ENCODE measurements around the gene DCX. TPM values are rescaled to one million over a fixed set of nuclear protein-coding genes. Genes with fewer than 3 reads are reported as not detected.

DCX gene
- total and polyA plus RNA-seq, 2 experiments from 2014 or later, result 0.66 to 3.0 TPM

GRCh38 chrX:111336141-111336540, 75.9 kb downstream of the DCX start:
- H3K36me3 ChIP-seq (ENCODE audit: insufficient read depth), result no peaks in the 10 kb centered on the region
- no peaks in the 10 kb centered on the region for H3K4me1 ChIP-seq (ENCODE audit: insufficient read depth)
- ATAC-seq (no peak), DNase-seq (ENCODE audit: low spot score) (no peak)
- no peaks in the 10 kb centered on the region for H3K79me2 ChIP-seq (replicated peaks; ENCODE audit: insufficient read depth)
- H3K27ac ChIP-seq (ENCODE audit: low read depth), result no peak overlapping the region
- Mint-ChIP-seq H3K4me3 (no peak overlapping the region), H3K27me3 (ENCODE audit: insufficient read depth, low read depth, poor library complexity) (no peaks in the 10 kb centered on the region), H3K9me3 (no peaks in the 10 kb centered on the region), H3K36me3 (ENCODE audit: low read depth) (no peaks in the 10 kb centered on the region), H3K27ac (no peak overlapping the region), H3K4me1 (no peaks in the 10 kb centered on the region)
- no peaks in the 10 kb centered on the region for H3K27me3 ChIP-seq (ENCODE audit: insufficient read depth)
- no peaks in the 10 kb centered on the region for H4K20me1 ChIP-seq (replicated peaks; ENCODE audit: insufficient read depth)
- TF ChIP-seq, protein P1, sequence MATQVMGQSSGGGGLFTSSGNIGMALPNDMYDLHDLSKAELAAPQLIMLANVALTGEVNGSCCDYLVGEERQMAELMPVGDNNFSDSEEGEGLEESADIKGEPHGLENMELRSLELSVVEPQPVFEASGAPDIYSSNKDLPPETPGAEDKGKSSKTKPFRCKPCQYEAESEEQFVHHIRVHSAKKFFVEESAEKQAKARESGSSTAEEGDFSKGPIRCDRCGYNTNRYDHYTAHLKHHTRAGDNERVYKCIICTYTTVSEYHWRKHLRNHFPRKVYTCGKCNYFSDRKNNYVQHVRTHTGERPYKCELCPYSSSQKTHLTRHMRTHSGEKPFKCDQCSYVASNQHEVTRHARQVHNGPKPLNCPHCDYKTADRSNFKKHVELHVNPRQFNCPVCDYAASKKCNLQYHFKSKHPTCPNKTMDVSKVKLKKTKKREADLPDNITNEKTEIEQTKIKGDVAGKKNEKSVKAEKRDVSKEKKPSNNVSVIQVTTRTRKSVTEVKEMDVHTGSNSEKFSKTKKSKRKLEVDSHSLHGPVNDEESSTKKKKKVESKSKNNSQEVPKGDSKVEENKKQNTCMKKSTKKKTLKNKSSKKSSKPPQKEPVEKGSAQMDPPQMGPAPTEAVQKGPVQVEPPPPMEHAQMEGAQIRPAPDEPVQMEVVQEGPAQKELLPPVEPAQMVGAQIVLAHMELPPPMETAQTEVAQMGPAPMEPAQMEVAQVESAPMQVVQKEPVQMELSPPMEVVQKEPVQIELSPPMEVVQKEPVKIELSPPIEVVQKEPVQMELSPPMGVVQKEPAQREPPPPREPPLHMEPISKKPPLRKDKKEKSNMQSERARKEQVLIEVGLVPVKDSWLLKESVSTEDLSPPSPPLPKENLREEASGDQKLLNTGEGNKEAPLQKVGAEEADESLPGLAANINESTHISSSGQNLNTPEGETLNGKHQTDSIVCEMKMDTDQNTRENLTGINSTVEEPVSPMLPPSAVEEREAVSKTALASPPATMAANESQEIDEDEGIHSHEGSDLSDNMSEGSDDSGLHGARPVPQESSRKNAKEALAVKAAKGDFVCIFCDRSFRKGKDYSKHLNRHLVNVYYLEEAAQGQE (IDR thresholded peaks at IDR 0.05; ENCODE audit: unreplicated experiment), result no peak
- TF ChIP-seq ZNF114 (CRISPR knock-in tag; IDR thresholded peaks at IDR 0.05), result no peak
- TF ChIP-seq EZH2phosphoT487 (IDR thresholded peaks at IDR 0.05; ENCODE audit: unreplicated experiment), result no peak
- no peak for TF ChIP-seq JUNB (IDR thresholded peaks at IDR 0.05; ENCODE audit: unreplicated experiment)
- TF ChIP-seq ZNF462 (CRISPR knock-in tag; IDR thresholded peaks at IDR 0.05), result no peak
- no peak for TF ChIP-seq ZNF331 (CRISPR knock-in tag; IDR thresholded peaks at IDR 0.05; ENCODE audit: low read depth)
- no peak for TF ChIP-seq NANOG (IDR thresholded peaks at IDR 0.05; ENCODE audit: borderline replicate concordance)
- no peak for TF ChIP-seq POLR2AphosphoS5 (IDR thresholded peaks at IDR 0.05; ENCODE audit: low read depth)
- H3K4me2 ChIP-seq, result no peak overlapping the region
- H2AFZ ChIP-seq, result no peak overlapping the region
- H3K4me3 ChIP-seq, result no peak overlapping the region
- H3F3A ChIP-seq (replicated peaks; ENCODE audit: low read depth), result no peaks in the 10 kb centered on the region
- H3K9me2 ChIP-seq (ENCODE audit: insufficient read depth), result no peaks in the 10 kb centered on the region

Measured in GM23338 (cell line).